Measurements from ENCODE around the gene TMEM272. TPM values are rescaled to one million over a fixed set of nuclear protein-coding genes. Genes with fewer than 3 reads are reported as not detected.

The TMEM272 gene
- total and polyA plus RNA-seq, 2 experiments from 2014 or later, result 0.11 to 0.76 TPM

DNA sequence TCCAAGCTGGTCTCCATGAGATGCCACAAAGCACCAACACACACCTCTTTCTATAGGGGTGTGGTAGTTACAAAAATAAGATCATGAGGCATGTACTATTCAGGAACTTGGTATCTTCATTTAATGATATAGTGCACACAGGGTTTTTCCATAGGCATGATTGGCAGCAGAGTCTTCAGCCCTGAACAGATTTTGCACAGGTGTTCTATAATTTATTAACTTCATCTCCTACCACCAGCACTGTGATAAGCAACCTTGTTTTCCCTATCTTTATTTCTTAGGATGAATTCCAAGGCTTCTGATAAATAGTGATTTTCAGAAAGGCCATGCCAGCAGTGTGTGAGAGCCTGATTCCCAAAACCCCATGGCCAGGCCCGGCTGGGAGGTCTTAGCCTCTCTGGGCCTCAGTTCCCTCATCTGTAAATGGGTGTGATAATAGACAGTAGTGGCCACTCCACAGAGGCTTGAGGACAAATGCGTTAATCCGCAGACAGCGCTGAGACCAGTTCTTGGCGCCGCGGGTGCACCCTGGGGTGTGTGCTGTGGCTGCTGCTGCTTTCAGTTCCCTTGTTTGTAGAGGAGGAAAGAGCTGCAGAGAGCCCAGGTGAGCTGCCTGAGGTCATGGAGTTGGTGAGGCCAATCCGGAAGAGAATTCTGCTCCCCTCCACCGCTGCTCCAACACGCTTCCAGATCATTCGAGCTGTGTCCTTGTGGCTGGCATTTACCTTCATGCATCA lies 74.1 kb downstream of the TMEM272 start (continued):
- TF ChIP-seq, protein P1, sequence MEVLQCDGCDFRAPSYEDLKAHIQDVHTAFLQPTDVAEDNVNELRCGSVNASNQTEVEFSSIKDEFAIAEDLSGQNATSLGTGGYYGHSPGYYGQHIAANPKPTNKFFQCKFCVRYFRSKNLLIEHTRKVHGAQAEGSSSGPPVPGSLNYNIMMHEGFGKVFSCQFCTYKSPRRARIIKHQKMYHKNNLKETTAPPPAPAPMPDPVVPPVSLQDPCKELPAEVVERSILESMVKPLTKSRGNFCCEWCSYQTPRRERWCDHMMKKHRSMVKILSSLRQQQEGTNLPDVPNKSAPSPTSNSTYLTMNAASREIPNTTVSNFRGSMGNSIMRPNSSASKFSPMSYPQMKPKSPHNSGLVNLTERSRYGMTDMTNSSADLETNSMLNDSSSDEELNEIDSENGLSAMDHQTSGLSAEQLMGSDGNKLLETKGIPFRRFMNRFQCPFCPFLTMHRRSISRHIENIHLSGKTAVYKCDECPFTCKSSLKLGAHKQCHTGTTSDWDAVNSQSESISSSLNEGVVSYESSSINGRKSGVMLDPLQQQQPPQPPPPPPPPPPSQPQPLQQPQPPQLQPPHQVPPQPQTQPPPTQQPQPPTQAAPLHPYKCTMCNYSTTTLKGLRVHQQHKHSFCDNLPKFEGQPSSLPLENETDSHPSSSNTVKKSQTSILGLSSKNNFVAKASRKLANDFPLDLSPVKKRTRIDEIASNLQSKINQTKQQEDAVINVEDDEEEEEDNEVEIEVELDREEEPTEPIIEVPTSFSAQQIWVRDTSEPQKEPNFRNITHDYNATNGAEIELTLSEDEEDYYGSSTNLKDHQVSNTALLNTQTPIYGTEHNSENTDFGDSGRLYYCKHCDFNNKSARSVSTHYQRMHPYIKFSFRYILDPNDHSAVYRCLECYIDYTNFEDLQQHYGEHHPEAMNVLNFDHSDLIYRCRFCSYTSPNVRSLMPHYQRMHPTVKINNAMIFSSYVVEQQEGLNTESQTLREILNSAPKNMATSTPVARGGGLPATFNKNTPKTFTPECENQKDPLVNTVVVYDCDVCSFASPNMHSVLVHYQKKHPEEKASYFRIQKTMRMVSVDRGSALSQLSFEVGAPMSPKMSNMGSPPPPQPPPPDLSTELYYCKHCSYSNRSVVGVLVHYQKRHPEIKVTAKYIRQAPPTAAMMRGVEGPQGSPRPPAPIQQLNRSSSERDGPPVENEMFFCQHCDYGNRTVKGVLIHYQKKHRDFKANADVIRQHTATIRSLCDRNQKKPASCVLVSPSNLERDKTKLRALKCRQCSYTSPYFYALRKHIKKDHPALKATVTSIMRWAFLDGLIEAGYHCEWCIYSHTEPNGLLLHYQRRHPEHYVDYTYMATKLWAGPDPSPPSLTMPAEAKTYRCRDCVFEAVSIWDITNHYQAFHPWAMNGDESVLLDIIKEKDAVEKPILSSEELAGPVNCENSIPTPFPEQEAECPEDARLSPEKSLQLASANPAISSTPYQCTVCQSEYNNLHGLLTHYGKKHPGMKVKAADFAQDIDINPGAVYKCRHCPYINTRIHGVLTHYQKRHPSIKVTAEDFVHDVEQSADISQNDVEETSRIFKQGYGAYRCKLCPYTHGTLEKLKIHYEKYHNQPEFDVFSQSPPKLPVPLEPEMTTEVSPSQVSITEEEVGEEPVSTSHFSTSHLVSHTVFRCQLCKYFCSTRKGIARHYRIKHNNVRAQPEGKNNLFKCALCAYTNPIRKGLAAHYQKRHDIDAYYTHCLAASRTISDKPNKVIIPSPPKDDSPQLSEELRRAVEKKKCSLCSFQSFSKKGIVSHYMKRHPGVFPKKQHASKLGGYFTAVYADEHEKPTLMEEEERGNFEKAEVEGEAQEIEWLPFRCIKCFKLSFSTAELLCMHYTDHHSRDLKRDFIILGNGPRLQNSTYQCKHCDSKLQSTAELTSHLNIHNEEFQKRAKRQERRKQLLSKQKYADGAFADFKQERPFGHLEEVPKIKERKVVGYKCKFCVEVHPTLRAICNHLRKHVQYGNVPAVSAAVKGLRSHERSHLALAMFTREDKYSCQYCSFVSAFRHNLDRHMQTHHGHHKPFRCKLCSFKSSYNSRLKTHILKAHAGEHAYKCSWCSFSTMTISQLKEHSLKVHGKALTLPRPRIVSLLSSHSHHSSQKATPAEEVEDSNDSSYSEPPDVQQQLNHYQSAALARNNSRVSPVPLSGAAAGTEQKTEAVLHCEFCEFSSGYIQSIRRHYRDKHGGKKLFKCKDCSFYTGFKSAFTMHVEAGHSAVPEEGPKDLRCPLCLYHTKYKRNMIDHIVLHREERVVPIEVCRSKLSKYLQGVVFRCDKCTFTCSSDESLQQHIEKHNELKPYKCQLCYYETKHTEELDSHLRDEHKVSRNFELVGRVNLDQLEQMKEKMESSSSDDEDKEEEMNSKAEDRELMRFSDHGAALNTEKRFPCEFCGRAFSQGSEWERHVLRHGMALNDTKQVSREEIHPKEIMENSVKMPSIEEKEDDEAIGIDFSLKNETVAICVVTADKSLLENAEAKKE (CRISPR knock-in tag; IDR thresholded peaks at IDR 0.05), result no peak
- TF ChIP-seq POLR2AphosphoS5 (IDR thresholded peaks at IDR 0.05; ENCODE audit: low read depth) (no peak), CREB1 (CRISPR knock-in tag; IDR thresholded peaks at IDR 0.05; ENCODE audit: low read depth) (no peak), EZH2phosphoT487 (IDR thresholded peaks at IDR 0.05; ENCODE audit: unreplicated experiment) (no peak), ZNF114 (CRISPR knock-in tag; IDR thresholded peaks at IDR 0.05) (no peak), STAT1 (IDR thresholded peaks at IDR 0.05; ENCODE audit: unreplicated experiment) (no peak)
- TF ChIP-seq, protein P2, sequence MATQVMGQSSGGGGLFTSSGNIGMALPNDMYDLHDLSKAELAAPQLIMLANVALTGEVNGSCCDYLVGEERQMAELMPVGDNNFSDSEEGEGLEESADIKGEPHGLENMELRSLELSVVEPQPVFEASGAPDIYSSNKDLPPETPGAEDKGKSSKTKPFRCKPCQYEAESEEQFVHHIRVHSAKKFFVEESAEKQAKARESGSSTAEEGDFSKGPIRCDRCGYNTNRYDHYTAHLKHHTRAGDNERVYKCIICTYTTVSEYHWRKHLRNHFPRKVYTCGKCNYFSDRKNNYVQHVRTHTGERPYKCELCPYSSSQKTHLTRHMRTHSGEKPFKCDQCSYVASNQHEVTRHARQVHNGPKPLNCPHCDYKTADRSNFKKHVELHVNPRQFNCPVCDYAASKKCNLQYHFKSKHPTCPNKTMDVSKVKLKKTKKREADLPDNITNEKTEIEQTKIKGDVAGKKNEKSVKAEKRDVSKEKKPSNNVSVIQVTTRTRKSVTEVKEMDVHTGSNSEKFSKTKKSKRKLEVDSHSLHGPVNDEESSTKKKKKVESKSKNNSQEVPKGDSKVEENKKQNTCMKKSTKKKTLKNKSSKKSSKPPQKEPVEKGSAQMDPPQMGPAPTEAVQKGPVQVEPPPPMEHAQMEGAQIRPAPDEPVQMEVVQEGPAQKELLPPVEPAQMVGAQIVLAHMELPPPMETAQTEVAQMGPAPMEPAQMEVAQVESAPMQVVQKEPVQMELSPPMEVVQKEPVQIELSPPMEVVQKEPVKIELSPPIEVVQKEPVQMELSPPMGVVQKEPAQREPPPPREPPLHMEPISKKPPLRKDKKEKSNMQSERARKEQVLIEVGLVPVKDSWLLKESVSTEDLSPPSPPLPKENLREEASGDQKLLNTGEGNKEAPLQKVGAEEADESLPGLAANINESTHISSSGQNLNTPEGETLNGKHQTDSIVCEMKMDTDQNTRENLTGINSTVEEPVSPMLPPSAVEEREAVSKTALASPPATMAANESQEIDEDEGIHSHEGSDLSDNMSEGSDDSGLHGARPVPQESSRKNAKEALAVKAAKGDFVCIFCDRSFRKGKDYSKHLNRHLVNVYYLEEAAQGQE (IDR thresholded peaks at IDR 0.05; ENCODE audit: unreplicated experiment), result no peak
- TF ChIP-seq, protein P3, sequence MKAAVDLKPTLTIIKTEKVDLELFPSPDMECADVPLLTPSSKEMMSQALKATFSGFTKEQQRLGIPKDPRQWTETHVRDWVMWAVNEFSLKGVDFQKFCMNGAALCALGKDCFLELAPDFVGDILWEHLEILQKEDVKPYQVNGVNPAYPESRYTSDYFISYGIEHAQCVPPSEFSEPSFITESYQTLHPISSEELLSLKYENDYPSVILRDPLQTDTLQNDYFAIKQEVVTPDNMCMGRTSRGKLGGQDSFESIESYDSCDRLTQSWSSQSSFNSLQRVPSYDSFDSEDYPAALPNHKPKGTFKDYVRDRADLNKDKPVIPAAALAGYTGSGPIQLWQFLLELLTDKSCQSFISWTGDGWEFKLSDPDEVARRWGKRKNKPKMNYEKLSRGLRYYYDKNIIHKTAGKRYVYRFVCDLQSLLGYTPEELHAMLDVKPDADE (IDR thresholded peaks at IDR 0.05), result no peak

All from GM23338 (cell line).